Activated naive CD4-positive, alpha-beta T cell treated with anti-CD3 and anti-CD28 coated beads, Interleukin-2, amount 50 U/mL, for 72 hours (primary cell): Measurements from ENCODE around the gene GOSR2. TPM values are rescaled to one million over a fixed set of nuclear protein-coding genes. Genes with fewer than 3 reads are reported as not detected.
A peak's percentile ranks its signal among the peaks of the same experiment; 100 is the strongest.
"Not testable (repeated sequence)": the region's sequence is repeated elsewhere in the genome, so short reads cannot be mapped to it uniquely, and the experiment has no call there.

Experiments used
- ATAC-seq, 2 donors: fragments of 150-1000 bp; cut with Tn5 transposase; 2 replicates each; pipeline ENCODE4 v1.10.0; 2021; ENCODE audit warnings: mild to moderate bottlenecking in 2 of 2, moderate library complexity in 2 of 2
- DNase-seq, 2 donors: peaks; one replicate each; pipeline ENCODE4 v3.0.0; 2021 to 2022; ENCODE audit warnings: low spot score in 2 of 2
- H3K27ac Mint-ChIP-seq, 2 donors: one replicate each; pipeline ENCODE4 v1.8.0; 2022; ENCODE audit warnings: mild to moderate bottlenecking in 2 of 2, mixed read lengths in 2 of 2
- H3K36me3 Mint-ChIP-seq, 2 donors: one replicate each; pipeline ENCODE4 v1.8.0; 2022; ENCODE audit warnings: mixed read lengths in 2 of 2
- H3K9me3 Mint-ChIP-seq, 2 donors: one replicate each; pipeline ENCODE4 v1.8.0; 2022; ENCODE audit warnings: mixed read lengths in 2 of 2
- total RNA-seq, 2 donors: library from RNA; stranded (reverse); gene quantifications; one replicate each; pipeline ENCODE4 v1.2.3, GENCODE V29; 2022

Gene GOSR2
- total RNA-seq, 2 donors from 2014 or later, result 38.4 TPM

GRCh38 chr17:46915596-46915995, 7.4 kb upstream of the GOSR2 start:
- H3K27ac Mint-ChIP-seq, result no peak overlapping the region
- DNase-seq, result no peak
- no peaks in the 10 kb centered on the region for H3K36me3 Mint-ChIP-seq
- no peaks in the 10 kb centered on the region for H3K9me3 Mint-ChIP-seq
- no peak for ATAC-seq

GRCh38 chr17:46916211-46916610, 6.7 kb upstream of the GOSR2 start:
- no peaks in the 10 kb centered on the region for H3K36me3 Mint-ChIP-seq
- DNase-seq (no peak), ATAC-seq (no peak)
- no peaks in the 10 kb centered on the region for H3K9me3 Mint-ChIP-seq
- H3K27ac Mint-ChIP-seq, result no peak overlapping the region

GRCh38 chr17:46916623-46917022, 6.3 kb upstream of the GOSR2 start:
- ATAC-seq (no peak), DNase-seq (no peak)
- no peaks in the 10 kb centered on the region for H3K36me3 Mint-ChIP-seq
- H3K9me3 Mint-ChIP-seq, result no peaks in the 10 kb centered on the region
- no peak overlapping the region for H3K27ac Mint-ChIP-seq

GRCh38 chr17:46917041-46917440, 5.9 kb upstream of the GOSR2 start:
- Mint-ChIP-seq H3K27ac (no peak overlapping the region), H3K36me3 (no peaks in the 10 kb centered on the region)
- DNase-seq, result no peak

GRCh38 chr17:46917516-46917915, 5.4 kb upstream of the GOSR2 start:
- H3K27ac Mint-ChIP-seq, result no peak overlapping the region
- H3K36me3 Mint-ChIP-seq, result no peaks in the 10 kb centered on the region
- ATAC-seq, result no peak
- DNase-seq, result no peak
- H3K9me3 Mint-ChIP-seq, result no peaks in the 10 kb centered on the region

More at GRCh38 chr17:46917041-46917440, 5.9 kb upstream of the GOSR2 start:
- H3K9me3 Mint-ChIP-seq, result no peaks in the 10 kb centered on the region
- no peak for ATAC-seq

- peaks cover 8 to 10% of the 10 kb centered on the region in 2 donors for H3K36me3 Mint-ChIP-seq
- peak overlapping the region in 1 of 2 donors; percentile 100 for H3K27ac Mint-ChIP-seq
- not testable (repeated sequence) for DNase-seq, H3K9me3 Mint-ChIP-seq, ATAC-seq
Measured at GRCh38 chr17:46921962-46922361, 998 bp upstream of the GOSR2 start.

- no peaks in the 10 kb centered on the region for H3K9me3 Mint-ChIP-seq
- ATAC-seq (peak in 1 of 2 donors; percentile 24), DNase-seq (no peak)
- H3K36me3 Mint-ChIP-seq, result peaks cover 8 to 10% of the 10 kb centered on the region in 2 donors
- H3K27ac Mint-ChIP-seq, result peak overlapping the region; percentile 100
Measured at GRCh38 chr17:46922487-46922803, 515 bp upstream of the GOSR2 start.

- ATAC-seq, result no peak
Measured at GRCh38 chr17:46925185-46925868, 2.4 kb downstream of the GOSR2 start.

GRCh38 chr17:46928467-46929261, 5.7 kb downstream of the GOSR2 start:
- Mint-ChIP-seq H3K36me3 (peaks cover under 1 to 5% of the 10 kb centered on the region in 2 donors), H3K9me3 (no peaks in the 10 kb centered on the region), H3K27ac (no peak overlapping the region)
- ATAC-seq (no peak), DNase-seq (no peak)

More at GRCh38 chr17:46925185-46925868, 2.4 kb downstream of the GOSR2 start:
- no peaks in the 10 kb centered on the region for H3K9me3 Mint-ChIP-seq
- H3K27ac Mint-ChIP-seq, result no peak overlapping the region
- H3K36me3 Mint-ChIP-seq, result peaks cover 8 to 10% of the 10 kb centered on the region in 2 donors
- no peak for DNase-seq

- Mint-ChIP-seq H3K27ac (peak overlapping the region in 1 of 2 donors; percentile 82), H3K36me3 (peaks cover 0 to 4% of the 10 kb centered on the region in 2 donors), H3K9me3 (no peaks in the 10 kb centered on the region)
- ATAC-seq, result no peak
- no peak for DNase-seq
Measured at GRCh38 chr17:46929413-46929812, 6.5 kb downstream of the GOSR2 start.

GRCh38 chr17:46930051-46930450, 7.1 kb downstream of the GOSR2 start:
- Mint-ChIP-seq H3K36me3 (peaks cover 0 to 4% of the 10 kb centered on the region in 2 donors), H3K9me3 (no peaks in the 10 kb centered on the region), H3K27ac (no peak overlapping the region)
- no peak for DNase-seq
- ATAC-seq, result no peak

- Mint-ChIP-seq H3K36me3 (peaks cover 0 to 4% of the 10 kb centered on the region in 2 donors), H3K9me3 (no peaks in the 10 kb centered on the region), H3K27ac (no peak overlapping the region)
- DNase-seq (no peak), ATAC-seq (no peak)
Measured at GRCh38 chr17:46931596-46931995, 8.6 kb downstream of the GOSR2 start.

- peaks cover 0 to 4% of the 10 kb centered on the region in 2 donors for H3K36me3 Mint-ChIP-seq
- DNase-seq (no peak), ATAC-seq (no peak)
- H3K9me3 Mint-ChIP-seq, result no peaks in the 10 kb centered on the region
- H3K27ac Mint-ChIP-seq, result peak overlapping the region in 1 of 2 donors; percentile 53
Measured at GRCh38 chr17:46935658-46936266, 12.8 kb downstream of the GOSR2 start.

- no peaks in the 10 kb centered on the region for H3K9me3 Mint-ChIP-seq
- DNase-seq (peak in 1 of 2 donors; percentile 72), ATAC-seq (peak; percentile 84 to 86)
- H3K36me3 Mint-ChIP-seq, result no peaks in the 10 kb centered on the region
- H3K27ac Mint-ChIP-seq, result peak overlapping the region in 1 of 2 donors; percentile 20
Measured at GRCh38 chr17:46940692-46941404, 17.9 kb downstream of the GOSR2 start.

GRCh38 chr17:46942441-46943217, 19.7 kb downstream of the GOSR2 start:
- DNase-seq (peak in 1 of 2 donors; percentile 59), ATAC-seq (peak; percentile 45 to 51)
- Mint-ChIP-seq H3K36me3 (no peaks in the 10 kb centered on the region), H3K9me3 (no peaks in the 10 kb centered on the region), H3K27ac (no peak overlapping the region)

- DNase-seq, result no peak
- peak in 1 of 2 donors; percentile 1 for ATAC-seq
- H3K9me3 Mint-ChIP-seq, result no peaks in the 10 kb centered on the region
- H3K36me3 Mint-ChIP-seq, result no peaks in the 10 kb centered on the region
- H3K27ac Mint-ChIP-seq, result peak overlapping the region in 1 of 2 donors; percentile 3
Measured at GRCh38 chr17:46943218-46943500, 20.2 kb downstream of the GOSR2 start.
